Melanocyte of skin (primary cell): ENCODE results near the gene CYP4F8. TPM values are rescaled to one million over a fixed set of nuclear protein-coding genes. Genes with fewer than 3 reads are reported as not detected.

Source experiments
- small RNA-seq, 2 donors: library from RNA; depleted of rRNA; stranded (forward); fragments of <200 nt; gene quantifications; one replicate each; pipeline ENCODE3, GENCODE V24; 2012
- total RNA-seq, 2 donors: library from RNA; depleted of rRNA; stranded (reverse); fragments of >200 nt; gene quantifications; 2 replicates each; pipeline ENCODE4 v1.2.3, GENCODE V29; 2012

The CYP4F8 gene, protein sequence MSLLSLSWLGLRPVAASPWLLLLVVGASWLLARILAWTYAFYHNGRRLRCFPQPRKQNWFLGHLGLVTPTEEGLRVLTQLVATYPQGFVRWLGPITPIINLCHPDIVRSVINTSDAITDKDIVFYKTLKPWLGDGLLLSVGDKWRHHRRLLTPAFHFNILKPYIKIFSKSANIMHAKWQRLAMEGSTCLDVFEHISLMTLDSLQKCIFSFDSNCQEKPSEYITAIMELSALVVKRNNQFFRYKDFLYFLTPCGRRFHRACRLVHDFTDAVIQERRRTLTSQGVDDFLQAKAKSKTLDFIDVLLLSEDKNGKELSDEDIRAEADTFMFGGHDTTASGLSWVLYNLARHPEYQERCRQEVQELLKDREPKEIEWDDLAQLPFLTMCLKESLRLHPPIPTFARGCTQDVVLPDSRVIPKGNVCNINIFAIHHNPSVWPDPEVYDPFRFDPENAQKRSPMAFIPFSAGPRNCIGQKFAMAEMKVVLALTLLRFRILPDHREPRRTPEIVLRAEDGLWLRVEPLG
- not detected for total RNA-seq

DNA sequence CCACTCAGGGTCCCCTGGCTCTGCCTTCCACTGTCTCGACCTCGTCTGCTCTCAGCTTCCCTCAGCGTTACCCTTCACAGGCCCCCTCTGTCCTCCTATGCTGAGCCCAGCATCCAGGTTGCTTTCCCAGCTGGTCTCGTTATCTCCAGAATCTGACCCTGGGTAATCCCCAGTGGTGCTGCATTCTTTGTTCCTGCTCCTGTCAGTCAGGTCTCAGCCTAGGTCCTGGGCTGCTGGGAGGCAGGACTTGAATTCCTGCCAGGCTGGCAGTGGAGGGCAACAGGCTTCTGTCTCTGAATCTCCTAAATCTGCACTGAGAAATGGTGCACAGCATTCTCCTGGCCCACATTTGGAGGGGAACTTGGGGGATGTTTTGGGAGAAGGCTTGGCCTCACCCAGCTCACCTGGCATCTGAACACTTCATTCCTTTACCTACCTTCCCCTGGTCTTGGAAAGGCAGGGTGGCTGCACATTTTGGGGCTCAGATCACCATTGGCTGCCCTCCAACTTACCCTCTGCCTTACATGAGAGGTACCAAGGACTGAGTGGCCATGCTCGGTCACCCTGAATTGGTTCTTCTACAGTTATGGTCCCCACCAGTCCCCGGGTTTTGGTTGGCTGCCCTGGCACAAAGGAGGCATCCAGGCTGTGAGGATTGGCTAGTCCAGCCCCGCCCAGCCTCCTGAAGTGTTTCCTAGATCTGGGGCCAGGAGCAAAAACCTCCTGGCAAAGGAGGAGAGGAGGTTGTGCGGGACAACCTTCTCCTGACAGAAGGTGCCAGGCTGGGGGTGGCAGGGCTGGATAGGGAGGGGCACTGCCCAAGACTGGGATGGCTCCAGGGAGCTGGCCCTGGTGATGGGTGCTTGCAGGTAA is at the start of gene CYP4F8:
Gene CYP4F8 (plus strand): TSS at position 712 of the 873 bp plus-strand sequence. CDS start 399 bp downstream, outside the sequence.

DNA sequence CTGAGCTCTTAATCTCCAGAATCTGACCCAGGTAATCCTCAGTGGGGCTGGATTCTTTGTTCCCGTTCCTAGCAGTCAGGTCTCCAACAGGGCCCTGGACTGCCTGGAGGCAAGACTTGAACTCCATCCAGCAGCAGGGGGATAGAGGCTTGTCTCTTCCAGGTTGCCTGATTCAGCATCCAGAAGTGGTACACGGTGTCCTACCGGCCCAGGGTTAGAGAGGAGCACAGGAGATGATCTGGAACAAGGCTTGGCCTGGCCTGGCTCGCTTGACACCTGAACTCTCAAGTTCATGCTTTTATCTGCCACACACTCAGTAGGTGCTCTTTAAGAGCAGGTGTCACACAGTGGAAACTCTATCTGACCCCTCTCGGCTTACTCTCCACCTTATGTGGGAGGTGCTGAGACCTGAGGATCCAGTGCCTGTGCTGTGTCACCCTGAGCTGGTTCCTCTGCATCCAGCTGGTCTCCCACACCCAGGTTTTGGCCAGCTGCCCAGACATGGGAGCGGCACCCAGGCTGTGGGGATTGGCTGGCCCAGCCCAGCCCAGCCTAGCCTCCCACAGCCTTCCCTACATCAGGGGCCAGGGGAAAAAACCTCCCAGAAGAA is 25.4 kb downstream of the CYP4F8 start, which contains the start of gene CYP4F3:
Gene CYP4F3 (plus strand): TSS at position 604 of the 610 bp plus-strand sequence. CDS start 519 bp downstream, outside the sequence.

DNA sequence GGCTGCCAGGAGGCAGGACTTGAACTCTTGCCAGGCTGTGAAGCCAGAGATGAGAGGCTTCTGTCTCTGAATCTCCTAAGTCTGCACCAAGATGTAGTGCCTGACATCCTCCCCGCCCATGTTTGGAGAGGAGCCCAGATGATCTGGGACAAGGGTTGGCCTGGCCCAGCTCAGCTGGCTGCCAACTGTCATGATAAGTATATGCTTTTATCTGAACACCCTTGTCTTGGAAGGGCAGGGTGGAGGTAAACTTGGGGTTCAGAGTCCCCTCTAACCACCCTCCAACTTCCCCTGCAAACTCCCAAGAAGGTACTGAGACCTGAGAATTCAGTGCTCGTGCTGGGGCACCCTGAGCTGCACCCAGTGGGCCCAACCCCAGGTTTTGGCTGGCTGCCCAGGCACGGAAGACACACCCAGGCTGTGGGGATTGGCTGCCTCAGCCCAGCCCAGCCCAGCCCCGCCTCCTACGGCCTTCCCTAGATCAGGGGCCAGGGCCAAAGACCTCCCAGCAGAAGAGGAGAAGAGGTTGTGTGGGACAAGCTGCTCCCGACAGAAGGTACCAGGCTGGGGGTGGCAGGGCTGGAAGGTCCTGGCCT is 57.7 kb downstream of the CYP4F8 start, which contains the start of gene CYP4F12:
Gene CYP4F12 (plus strand): TSS at position 508 of the 596 bp plus-strand sequence. CDS start 443 bp downstream, outside the sequence.

Small RNAs within 50 kb of the gene (small RNA-seq; reads per million reads assigned to genes)
- gene AD000091.1 = 0 reads per million in 2 donors

Other genes with a start within 250 kb of the CYP4F8 start
- 10 to 100 TPM; 18.6 to 23.3 TPM for gene AKAP8, start 235.4 kb upstream of the CYP4F8 start, total RNA-seq
- 10 to 100 TPM; 60.9 to 71.6 TPM for gene AKAP8L, start 196.2 kb upstream of the CYP4F8 start, total RNA-seq
- 1 to 10 TPM; 7.6 to 9.0 TPM for gene WIZ, start 165.3 kb upstream of the CYP4F8 start, total RNA-seq
- gene RASAL3, start 150.7 kb upstream of the CYP4F8 start, total RNA-seq = not detected
- gene PGLYRP2, start 135.7 kb upstream of the CYP4F8 start, total RNA-seq = not detected
- gene CYP4F22, start 106.7 kb upstream of the CYP4F8 start, total RNA-seq = not detected
- gene CYP4F3, start 25.7 kb downstream of the CYP4F8 start, total RNA-seq = not detected
- not detected for gene CYP4F12, start 57.9 kb downstream of the CYP4F8 start, total RNA-seq
- gene OR10H2, start 112.8 kb downstream of the CYP4F8 start, total RNA-seq = not detected
- gene OR10H3, start 122.8 kb downstream of the CYP4F8 start, total RNA-seq = not detected
- not detected for gene OR10H5, start 172.4 kb downstream of the CYP4F8 start, total RNA-seq
- not detected for gene OR10H1, start 200.4 kb downstream of the CYP4F8 start, total RNA-seq